T-helper 2 cell treated with Interferon-gamma antibody and Interleukin-4, amounts not matched to agents 100 ng/mL and 5 ng/mL, for 36 hours (primary cell): ENCODE data around the gene TSPEAR. TPM values are rescaled to one million over a fixed set of nuclear protein-coding genes. Genes with fewer than 3 reads are reported as not detected.

Experiments used
- intact Hi-C: fragments of 100-400 bp; cut with micrococcal nuclease; formaldehyde crosslinking; loops from one replicate; pipeline ENCODE4 v1.15.1; 2023
- total RNA-seq: library from RNA; stranded (reverse); gene quantifications from 2 replicates; pipeline ENCODE4 v1.2.3, GENCODE V29; 2022

TSPEAR gene
- total RNA-seq, 1 donor from 2014 or later = not detected

DNA sequence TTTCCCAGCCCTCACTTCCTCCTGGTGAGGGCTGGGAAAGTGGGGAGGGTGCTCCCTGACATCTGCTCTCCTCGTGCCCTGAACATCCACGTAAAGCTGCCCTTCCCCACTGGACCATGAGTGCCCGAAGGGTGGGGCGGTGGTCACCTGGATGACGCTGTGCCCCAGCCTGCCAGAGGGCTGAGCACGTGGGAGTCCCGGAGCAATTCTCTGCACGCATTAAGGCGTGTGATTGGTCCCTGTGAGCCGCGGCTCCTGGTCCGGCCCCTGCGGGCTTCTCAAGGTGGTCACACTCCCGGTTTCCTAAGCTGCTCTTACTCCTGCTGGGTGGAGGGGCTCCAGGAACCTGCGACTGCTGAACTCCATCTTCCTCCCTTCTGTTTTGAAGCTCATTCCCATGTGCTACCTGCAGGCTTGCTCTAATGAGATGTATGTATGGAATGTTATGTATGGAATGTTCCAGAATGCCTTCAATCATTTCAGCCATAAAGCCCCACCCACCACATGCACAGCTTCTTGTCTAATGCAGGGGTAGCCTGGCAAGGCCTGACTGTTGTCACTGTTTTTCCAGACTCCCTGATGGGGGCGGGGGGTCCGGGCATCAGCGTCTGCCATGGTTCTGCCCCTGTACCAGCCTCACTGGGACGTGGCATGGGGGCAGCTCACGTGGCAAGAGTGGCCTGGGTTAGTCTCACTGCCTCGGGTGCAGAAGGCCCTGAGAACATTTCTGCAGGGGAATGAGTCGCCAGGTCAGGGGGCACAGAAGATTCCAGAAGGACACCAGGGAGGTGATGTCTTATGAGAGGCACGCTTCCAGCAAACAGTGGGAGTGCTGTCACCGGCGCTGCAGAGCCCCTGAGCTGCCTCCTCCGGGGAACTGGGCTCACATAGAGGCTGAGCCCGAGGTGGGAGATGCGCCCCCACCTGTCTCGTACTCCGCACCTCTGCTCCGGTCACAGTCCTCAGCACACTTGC lies 190.8 kb downstream of the TSPEAR start:
- intact Hi-C loops = no loop called here

DNA sequence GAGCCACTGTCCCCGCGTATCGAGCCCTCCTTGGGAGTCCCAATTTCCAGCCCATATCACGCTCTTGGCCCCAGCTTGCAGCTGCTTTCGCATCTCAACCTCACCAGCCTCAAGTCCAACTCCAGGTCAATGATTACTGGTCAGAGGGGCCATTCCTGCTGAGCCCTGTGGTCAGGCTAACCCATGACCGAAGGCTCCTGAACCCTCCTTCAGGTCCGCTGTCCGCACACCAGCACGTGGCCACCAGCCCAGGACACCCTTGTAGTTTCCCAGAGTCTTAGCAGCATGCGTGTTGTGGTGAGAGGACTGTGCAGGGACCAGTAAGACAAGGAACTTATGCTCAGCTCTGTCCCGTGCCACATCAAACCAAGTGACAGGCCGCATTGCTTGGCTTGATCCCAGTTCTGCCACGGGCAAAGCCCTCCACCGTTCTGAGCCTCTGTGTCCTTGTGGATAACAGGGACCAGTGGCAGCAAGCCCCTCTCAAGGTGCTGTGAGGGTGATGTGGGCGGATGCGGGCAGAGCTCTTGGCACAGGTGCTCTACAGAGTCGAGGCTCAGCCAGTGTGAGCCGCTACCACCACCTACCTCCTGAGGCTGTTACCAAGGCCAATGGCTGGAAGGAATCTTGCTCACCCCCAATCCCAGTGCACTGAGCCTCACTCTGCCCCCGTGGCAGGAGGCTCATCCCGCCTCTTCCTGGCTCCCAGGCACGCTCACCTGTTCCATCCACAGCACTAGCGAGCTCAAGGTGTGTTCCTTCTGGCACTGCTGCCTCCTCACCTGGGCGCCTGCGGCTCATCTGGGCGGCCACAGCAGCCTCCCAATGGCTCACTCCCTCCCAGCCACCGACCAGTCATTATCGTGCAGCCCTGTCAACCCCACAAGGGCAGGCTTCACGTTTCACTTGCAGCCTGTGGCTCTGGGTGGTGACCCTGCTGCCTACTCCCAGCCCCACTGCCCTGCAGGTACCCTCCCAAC lies 191.7 kb downstream of the TSPEAR start:
- intact Hi-C loops = no loop called here

- intact Hi-C loops = no loop called here
Measured at GRCh38 chr21:44518686-44519085, 192.7 kb downstream of the TSPEAR start.

DNA sequence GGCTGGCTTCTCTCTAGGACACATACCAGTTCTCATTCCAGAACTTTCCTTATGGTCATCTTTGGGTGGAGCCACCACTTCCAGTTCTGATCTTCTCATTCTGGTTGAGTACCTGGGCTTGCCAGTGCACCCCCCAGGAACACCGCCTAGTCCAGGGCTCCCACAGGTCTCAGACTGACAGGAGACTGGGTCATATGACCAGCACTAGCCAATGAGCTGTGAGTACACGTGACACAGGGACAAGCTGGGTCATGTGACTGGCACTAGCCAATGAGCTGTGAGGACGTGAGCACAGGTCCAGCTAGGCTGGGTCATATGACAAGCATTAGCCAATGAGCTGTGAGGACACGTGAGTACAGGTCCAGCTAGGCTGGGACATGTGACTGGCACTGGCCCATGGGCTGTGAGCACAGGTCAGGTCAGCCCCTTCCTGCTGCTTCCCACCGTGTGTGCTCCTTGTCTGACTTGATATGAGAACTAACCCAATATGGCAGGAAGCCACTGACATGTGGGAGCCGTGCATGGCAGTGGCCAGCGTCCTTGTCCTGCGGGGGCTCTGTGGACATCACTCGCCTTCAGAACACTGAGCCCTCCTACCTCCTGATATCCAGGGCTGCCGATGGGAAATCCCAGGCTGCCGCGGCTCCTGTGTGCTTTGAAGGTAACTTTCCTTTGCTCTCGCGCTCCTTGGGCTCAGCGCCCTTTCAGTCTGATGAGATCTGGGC lies 194.0 kb downstream of the TSPEAR start:
- intact Hi-C loops = no loop called here

GRCh38 chr21:44516828-44517174 lies 194.6 kb downstream of the TSPEAR start:
- intact Hi-C loops = no loop called here

GRCh38 chr21:44516342-44516741 lies 195.0 kb downstream of the TSPEAR start:
- intact Hi-C loops = no loop called here

- intact Hi-C loops = no loop called here
Measured at GRCh38 chr21:44515359-44516165, 195.8 kb downstream of the TSPEAR start.

- intact Hi-C loops = no loop called here
Measured at GRCh38 chr21:44514746-44515358, 196.5 kb downstream of the TSPEAR start.

GRCh38 chr21:44514218-44514520 lies 197.2 kb downstream of the TSPEAR start:
- intact Hi-C loops = no loop called here

GRCh38 chr21:44513389-44514217 lies 197.8 kb downstream of the TSPEAR start:
- intact Hi-C loops = no loop called here

DNA sequence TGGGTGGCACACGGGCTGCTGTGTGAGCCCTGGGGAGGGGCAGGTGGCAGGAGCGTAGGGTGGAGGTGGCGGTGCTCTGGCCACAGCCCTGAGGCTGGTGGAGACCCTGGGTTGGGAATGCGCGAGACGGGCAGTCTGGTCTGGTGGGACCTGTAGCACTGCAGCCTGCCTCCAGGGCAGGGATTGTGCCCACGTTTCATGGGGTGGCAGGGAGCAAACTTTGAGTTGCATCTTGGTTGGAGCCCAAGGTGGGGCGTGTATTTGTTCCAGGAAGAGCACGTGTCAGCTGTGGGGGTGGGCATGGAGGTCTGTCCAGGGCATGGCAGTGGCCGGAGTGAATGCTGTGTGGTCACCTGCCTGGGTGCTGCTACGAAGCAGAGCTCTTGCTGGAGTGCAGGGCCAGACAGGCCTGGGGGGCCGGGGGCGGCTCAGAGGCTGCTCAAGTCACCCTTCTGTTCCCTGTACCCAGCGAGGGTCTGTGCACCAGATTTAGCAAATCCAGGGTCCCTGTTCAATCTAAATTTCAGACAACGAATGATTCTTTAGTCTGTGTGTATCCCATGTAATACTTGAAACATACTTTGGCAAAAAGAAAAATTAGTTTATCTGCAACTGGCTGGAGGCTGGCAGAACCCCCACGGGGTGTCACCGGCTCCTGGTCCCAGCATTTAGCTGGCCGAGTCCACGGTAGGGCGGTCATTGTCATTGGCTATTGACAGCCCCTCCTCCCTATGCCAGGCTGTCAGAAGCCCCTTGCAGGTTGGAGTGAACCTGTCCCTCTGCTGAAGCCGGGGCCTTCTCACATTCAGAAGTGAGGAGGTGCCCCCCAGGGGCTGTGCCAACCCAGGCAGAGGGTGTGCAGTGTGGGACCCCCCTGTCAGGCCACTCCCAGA lies 198.6 kb downstream of the TSPEAR start:
- intact Hi-C loops = no loop called here

- intact Hi-C loops = loop anchor here (2.0 kb wide), 1 partner anchor 231 kb away; no protein-coding TSS in a partner anchor
Measured at GRCh38 chr21:44511938-44512275, 199.5 kb downstream of the TSPEAR start.

GRCh38 chr21:44511219-44511937 lies 200.0 kb downstream of the TSPEAR start:
- intact Hi-C loops = loop anchor here (2.0 kb wide), 1 partner anchor 231 kb away; no protein-coding TSS in a partner anchor

- intact Hi-C loops = loop anchor here (1.0 to 2.0 kb wide), 2 partner anchors 232 to 283 kb away; no protein-coding TSS in a partner anchor
Measured at GRCh38 chr21:44510508-44511218, 200.7 kb downstream of the TSPEAR start.

GRCh38 chr21:44510109-44510507 lies 201.3 kb downstream of the TSPEAR start:
- intact Hi-C loops = loop anchor here (1.0 to 2.0 kb wide), 2 partner anchors 233 to 283 kb away; no protein-coding TSS in a partner anchor

- intact Hi-C loops = no loop called here
Measured at GRCh38 chr21:44509539-44509938, 201.8 kb downstream of the TSPEAR start.
